Activated effector memory CD4-positive, alpha-beta T cell treated with anti-CD3 and anti-CD28 coated beads, Interleukin-2, amount 50 U/mL, for 16 hours (primary cell): ENCODE results near the gene HLA-DMA.
"Not testable (repeated sequence)": the region's sequence is repeated elsewhere in the genome, so short reads cannot be mapped to it uniquely, and the experiment has no call there.

ENCODE experiments used
- DNase-seq: peaks from one replicate; pipeline ENCODE4 v3.0.0-alpha.2; 2020

The HLA-DMA gene

GRCh38 chr6:32953775-32954174, 878 bp upstream of the HLA-DMA start:
- DNase-seq, result no peak

- DNase-seq, result no peak
Measured at GRCh38 chr6:32950449-32950848, 2.4 kb downstream of the HLA-DMA start.

GRCh38 chr6:32950010-32950409, 2.9 kb downstream of the HLA-DMA start:
- DNase-seq, result no peak

GRCh38 chr6:32949113-32949512, 3.8 kb downstream of the HLA-DMA start:
- no peak for DNase-seq

DNA sequence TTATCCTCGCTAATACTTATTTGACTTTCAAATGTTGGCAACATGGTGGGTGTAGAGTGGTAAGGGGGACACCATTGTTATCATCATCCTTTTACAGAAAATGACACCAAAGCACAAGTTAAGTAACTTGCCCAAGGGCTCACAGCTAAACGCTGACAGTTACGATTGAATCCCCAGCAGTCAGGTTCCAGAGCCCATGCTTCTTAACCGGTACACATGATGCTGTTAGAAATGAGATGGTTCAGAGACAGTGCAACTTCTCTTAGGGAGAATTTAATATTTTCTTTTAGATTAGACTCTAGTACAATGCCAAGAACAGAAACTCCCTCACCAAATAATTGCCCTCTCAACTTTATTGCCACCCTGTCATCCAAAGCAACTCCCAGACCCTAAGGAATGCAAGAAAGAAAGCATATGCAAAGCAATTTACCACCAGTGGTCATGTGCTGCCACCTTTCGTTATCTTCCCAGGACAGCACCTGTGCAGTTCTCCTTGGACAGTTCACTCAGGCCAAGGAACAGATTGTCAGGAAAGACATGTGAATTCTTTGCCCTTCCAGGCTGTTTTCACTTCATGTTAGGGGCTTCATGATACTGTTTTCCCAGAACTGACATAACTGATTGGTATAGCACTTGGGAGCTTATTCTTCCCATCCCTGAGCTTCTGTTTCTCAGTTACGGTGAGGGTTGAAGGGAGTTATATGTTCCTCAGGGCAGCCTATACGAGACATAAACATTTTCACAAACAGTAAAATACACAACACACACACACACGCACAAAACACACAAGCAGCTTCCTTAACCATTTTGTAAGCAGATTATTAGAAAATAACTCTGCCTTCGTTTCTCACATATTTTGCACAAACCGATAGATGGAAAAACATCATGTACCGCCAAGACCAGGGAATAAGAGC, 5.1 kb downstream of the HLA-DMA start:
- peak; percentile 73 for DNase-seq

DNA sequence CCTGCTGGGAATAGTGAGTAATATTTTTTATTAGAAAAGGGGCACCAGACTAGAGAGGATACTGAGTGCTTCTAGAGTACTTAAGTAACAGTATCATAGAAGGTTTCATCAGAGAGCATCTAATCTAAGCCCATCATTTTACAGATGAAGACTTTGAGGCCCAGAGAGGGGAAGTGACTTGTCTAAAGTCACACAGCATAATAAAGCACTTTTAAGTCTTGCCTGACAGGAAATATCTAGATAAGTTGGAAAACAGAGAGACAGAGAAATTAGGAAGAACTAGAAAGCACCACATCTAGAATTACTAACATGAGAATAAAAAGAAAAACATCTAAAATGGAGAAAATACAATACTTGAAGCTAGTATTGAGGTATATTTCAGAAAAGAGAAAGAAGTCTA, 6.0 kb downstream of the HLA-DMA start:
- DNase-seq, result no peak

- DNase-seq, result no peak
Measured at GRCh38 chr6:32945953-32946352, 6.9 kb downstream of the HLA-DMA start.

GRCh38 chr6:32945108-32945760, 7.7 kb downstream of the HLA-DMA start:
- DNase-seq, result no peak

- peak; percentile 66 for DNase-seq
Measured at GRCh38 chr6:32943864-32944649, 8.8 kb downstream of the HLA-DMA start.

DNA sequence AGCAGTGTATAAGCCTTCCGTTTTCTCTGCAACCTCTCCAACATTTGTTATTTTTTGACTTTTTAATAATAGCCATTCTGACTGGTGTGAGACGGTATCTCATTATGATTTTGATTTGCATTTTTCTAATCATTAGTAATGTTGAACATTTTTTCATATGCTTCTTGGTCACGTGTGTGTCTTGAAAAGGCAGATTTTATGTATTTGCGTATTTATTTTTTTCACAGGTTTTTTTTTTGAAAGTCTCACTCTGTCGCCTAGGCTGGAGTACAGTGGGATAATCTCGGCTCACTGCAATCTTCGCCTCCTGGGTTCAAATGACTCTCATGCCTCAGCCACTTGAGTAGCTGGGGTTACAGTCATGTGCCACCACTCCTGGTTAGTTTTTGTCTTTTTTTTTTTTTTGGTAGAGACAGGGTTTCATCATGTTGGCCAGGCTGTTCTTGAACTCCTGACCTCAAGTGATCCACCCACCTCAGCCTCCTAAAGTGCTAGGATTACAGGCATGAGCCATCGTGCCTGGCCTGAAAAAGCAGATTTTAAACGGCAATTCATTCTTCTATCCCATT, 10.3 kb downstream of the HLA-DMA start:
- not testable (repeated sequence) for DNase-seq

DNA sequence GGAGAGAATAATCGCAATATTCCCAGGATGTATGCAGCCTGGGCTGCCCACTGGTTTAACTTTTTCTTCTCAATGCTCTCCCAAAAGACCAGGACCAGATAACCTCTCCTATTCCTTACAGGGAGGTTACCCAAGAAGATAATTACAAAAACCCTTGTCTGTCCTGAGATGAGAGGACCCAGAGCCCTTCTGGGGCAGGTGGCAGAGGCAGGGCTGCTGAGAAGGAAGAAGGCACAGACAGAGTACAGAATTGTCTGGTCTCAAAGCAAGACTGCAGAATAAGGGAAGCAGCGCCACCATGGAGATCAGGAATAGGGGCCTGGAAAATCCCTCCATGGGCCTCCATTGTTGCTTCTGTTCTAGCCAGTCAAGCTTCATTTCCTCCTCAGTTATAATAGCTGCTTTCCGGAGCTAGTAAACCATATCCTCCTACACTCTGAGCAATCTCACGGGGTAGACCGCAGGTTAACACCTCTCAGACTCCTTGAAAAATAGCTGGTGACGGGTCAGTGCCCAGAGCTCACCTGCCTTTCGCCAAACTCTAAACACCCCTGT, 11.6 kb downstream of the HLA-DMA start:
- peak; percentile 73 for DNase-seq

DNA sequence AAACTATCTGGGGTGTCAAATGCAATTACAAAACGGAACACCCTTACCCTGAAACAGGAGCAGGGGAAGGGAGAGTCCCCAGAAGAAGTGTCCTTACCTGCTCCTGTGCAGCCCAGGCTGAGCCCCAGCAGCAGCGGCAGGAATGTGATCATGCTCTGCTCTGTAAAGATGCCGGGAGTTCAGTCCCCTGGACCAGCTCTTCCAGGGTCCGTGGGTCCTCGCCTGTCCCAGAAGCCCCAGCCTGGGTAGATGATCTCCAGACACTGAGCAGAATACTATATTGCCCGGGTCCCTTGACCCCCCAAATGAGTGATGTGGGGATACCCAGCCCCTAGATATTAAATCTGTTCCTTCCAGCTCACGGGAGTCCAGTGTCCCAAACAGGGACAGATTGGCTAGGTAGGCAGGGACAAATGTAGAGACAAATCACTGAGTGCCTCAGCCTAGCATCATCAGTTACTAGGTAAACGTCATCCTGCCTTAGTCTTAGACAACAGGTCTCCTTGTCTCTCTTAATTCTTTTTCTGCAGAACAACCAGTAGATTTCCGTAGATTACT, 12.2 kb downstream of the HLA-DMA start, which contains the start of gene HLA-DMB:
TSS of gene HLA-DMB (minus strand) at position 373 of the 558 bp plus-strand sequence. CDS start at position 152, 221 bp downstream.
- peak; percentile 65 for DNase-seq

- no peak for DNase-seq
Measured at GRCh38 chr6:32938494-32938893, 14.4 kb downstream of the HLA-DMA start.

GRCh38 chr6:32937230-32937633, 15.7 kb downstream of the HLA-DMA start:
- DNase-seq, result no peak

GRCh38 chr6:32936239-32937152, 16.4 kb downstream of the HLA-DMA start:
- DNase-seq, result no peak

DNA sequence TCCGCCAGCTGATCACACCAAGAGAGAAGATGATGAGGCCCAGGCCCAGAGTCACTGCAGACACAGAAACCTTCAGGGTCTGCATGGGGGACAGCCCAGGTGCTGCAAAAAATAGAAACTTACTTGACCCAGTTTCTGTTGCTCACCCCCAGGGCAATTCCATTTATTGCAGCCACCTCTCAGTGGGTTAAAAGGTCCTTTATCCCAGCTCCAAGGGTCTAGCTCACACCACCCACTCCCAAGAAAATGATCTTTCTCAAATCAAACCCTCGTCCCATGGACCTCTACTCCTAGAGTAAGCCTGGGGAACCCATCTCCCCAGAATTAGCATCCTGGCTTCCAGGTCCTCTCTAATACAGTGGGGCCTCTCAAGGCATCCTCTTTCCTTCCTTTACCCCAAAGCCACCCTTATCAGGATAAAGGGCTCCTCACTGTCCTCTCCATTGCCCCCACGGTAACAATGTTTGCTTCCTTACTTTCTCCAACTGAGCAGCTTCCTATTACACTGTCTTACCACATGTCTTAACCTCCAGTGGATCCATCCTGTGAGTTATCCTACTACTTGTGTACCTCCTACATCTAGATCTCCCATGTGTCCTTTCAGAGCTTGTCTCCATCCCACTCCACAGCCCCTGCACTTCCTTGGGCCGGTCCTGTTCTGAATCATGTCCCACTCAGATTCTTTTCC, 17.2 kb downstream of the HLA-DMA start:
- no peak for DNase-seq

DNA sequence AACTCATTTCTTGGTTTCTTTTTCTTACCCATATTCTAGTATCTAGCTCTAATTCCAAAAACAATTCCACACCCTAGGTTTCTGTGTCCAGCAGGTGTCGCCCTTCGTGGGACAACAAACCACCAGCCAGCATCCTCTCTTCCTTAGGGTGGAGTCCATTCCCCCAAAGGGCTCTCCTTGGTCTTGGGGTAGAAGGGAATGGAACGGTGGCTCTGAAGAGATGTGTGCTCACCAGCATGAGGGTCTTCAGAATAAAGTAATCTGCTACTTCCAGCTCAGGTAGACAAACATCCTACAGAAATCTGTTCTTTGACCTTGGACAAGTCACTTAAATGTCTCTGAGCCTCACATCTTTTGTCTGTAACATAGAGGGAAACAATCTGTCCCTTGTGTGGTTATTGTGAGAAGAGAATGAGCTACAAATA, 19.2 kb downstream of the HLA-DMA start:
- DNase-seq, result peak; percentile 92

- no peak for DNase-seq
Measured at GRCh38 chr6:32932132-32932868, 20.6 kb downstream of the HLA-DMA start.

GRCh38 chr6:32931211-32931610, 21.7 kb downstream of the HLA-DMA start:
- DNase-seq, result no peak

GRCh38 chr6:32922083-32922482, 30.8 kb downstream of the HLA-DMA start:
- DNase-seq, result no peak
